Mucosa of rectum (tissue), 2 donors: ENCODE measurements around the gene S1PR5.
"Not testable (repeated sequence)": the region's sequence is repeated elsewhere in the genome, so short reads cannot be mapped to it uniquely, and the experiment has no call there.

Source experiments
- H3K27ac ChIP-seq, 2 donors: one replicate each; pipeline ENCODE4 v1.7.0; 2013; ENCODE audit warnings: inconsistent platforms in 2 of 2, low read depth in 2 of 2, low read length in 2 of 2
- H3K27me3 ChIP-seq, 2 donors: one replicate each; pipeline ENCODE4 v1.7.0; 2013; ENCODE audit warnings: low read length in 2 of 2; ENCODE audit not compliant: control insufficient read depth in 2 of 2, insufficient read depth in 2 of 2
- H3K36me3 ChIP-seq, 2 donors: one replicate each; pipeline ENCODE4 v1.7.0; 2013; ENCODE audit warnings: low read length in 2 of 2; ENCODE audit not compliant: control insufficient read depth in 2 of 2, insufficient read depth in 2 of 2
- H3K4me1 ChIP-seq, 2 donors: one replicate each; pipeline ENCODE4 v1.7.0; 2013; ENCODE audit warnings: low read length in 2 of 2, mild to moderate bottlenecking in 1 of 2; ENCODE audit not compliant: control insufficient read depth in 2 of 2, insufficient read depth in 2 of 2
- H3K4me3 ChIP-seq, 2 donors: one replicate each; pipeline ENCODE4 v1.7.0; 2013; ENCODE audit warnings: low read length in 2 of 2
- H3K9ac ChIP-seq, 2 donors: one replicate each; pipeline ENCODE4 v1.7.0; 2013; ENCODE audit warnings: low read length in 2 of 2, low read depth in 1 of 2, mild to moderate bottlenecking in 1 of 2
- H3K9me3 ChIP-seq, 2 donors: one replicate each; pipeline ENCODE4 v1.7.0; 2013; ENCODE audit warnings: low read length in 2 of 2; ENCODE audit not compliant: control insufficient read depth in 2 of 2
- donor health status: healthy.
- donor health status: Normal muscosa, but diverticular disease.

The S1PR5 gene

GRCh38 chr19:10546817-10547216 is 29.6 kb upstream of the S1PR5 start:
- peaks cover 21 to 23% of the 10 kb centered on the region in 2 donors for H3K36me3 ChIP-seq

GRCh38 chr19:10544753-10545251 is 27.6 kb upstream of the S1PR5 start:
- peak overlapping the region; percentile 68 to 98 for H3K9ac ChIP-seq
- peaks cover 9 to 17% of the 10 kb centered on the region in 2 donors for H3K4me1 ChIP-seq
- H3K9me3 ChIP-seq: no peaks in the 10 kb centered on the region
- peaks cover 0 to 2% of the 10 kb centered on the region in 2 donors for H3K27me3 ChIP-seq
- peaks cover 17% of the 10 kb centered on the region in 2 donors for H3K36me3 ChIP-seq
- H3K4me3 ChIP-seq: peak overlapping the region; percentile 71 to 83
- peak overlapping the region; percentile 82 to 88 for H3K27ac ChIP-seq

More at GRCh38 chr19:10546817-10547216, 29.6 kb upstream of the S1PR5 start:
- H3K9ac ChIP-seq: no peak overlapping the region
- H3K4me1 ChIP-seq: peaks cover 13 to 24% of the 10 kb centered on the region in 2 donors
- no peak overlapping the region for H3K4me3 ChIP-seq
- H3K27ac ChIP-seq: no peak overlapping the region
- H3K27me3 ChIP-seq: no peaks in the 10 kb centered on the region
- H3K9me3 ChIP-seq: no peaks in the 10 kb centered on the region

GRCh38 chr19:10544242-10544752 is 27.1 kb upstream of the S1PR5 start:
- H3K27ac ChIP-seq: peak overlapping the region; percentile 82 to 88
- peaks cover 9 to 17% of the 10 kb centered on the region in 2 donors for H3K4me1 ChIP-seq
- H3K36me3 ChIP-seq: peaks cover 17% of the 10 kb centered on the region in 2 donors

GRCh38 chr19:10543420-10544241 is 26.4 kb upstream of the S1PR5 start, which contains the start of gene ATG4D:
Gene ATG4D, plus strand, starts transcription at chr19:10543904. Its CDS starts 187 bp downstream, at chr19:10544091.
- H3K36me3 ChIP-seq: peaks cover 10 to 15% of the 10 kb centered on the region in 2 donors
- H3K27ac ChIP-seq: peak within 1 kb of the TSS; percentile 82 to 88
- peak within 1 kb of the TSS; percentile 71 to 83 for H3K4me3 ChIP-seq
- no peaks in the 10 kb centered on the region for H3K9me3 ChIP-seq
- peaks cover 9 to 17% of the 10 kb centered on the region in 2 donors for H3K4me1 ChIP-seq
- H3K9ac ChIP-seq: peak within 1 kb of the TSS; percentile 68 to 98
- H3K27me3 ChIP-seq: peaks cover 0 to 2% of the 10 kb centered on the region in 2 donors

More at GRCh38 chr19:10544242-10544752, 27.1 kb upstream of the S1PR5 start:
- H3K27me3 ChIP-seq: peaks cover 0 to 2% of the 10 kb centered on the region in 2 donors
- peak overlapping the region; percentile 71 to 83 for H3K4me3 ChIP-seq
- no peaks in the 10 kb centered on the region for H3K9me3 ChIP-seq
- H3K9ac ChIP-seq: peak overlapping the region; percentile 68 to 98

- Histone ChIP-seq H3K4me1 (peaks cover 9 to 17% of the 10 kb centered on the region in 2 donors), H3K4me3 (peak overlapping the region; percentile 32 to 83), H3K9me3 (no peaks in the 10 kb centered on the region), H3K9ac (no peak overlapping the region), H3K27me3 (peaks cover 2% of the 10 kb centered on the region in 2 donors), H3K27ac (peak overlapping the region in 1 of 2 donors; percentile 82), H3K36me3 (peaks cover 5 to 10% of the 10 kb centered on the region in 2 donors)
These were observed 25.8 kb upstream of the S1PR5 start for GRCh38 chr19:10543059-10543419.

GRCh38 chr19:10539016-10539415 is 21.8 kb upstream of the S1PR5 start:
- not testable (repeated sequence) for H3K4me3 ChIP-seq, H3K4me1 ChIP-seq, H3K36me3 ChIP-seq, H3K27me3 ChIP-seq, H3K9ac ChIP-seq, H3K9me3 ChIP-seq, H3K27ac ChIP-seq

- H3K4me3 ChIP-seq: no peak overlapping the region
- no peak overlapping the region for H3K9ac ChIP-seq
- H3K27ac ChIP-seq: no peak overlapping the region
- H3K4me1 ChIP-seq: peaks cover 0 to 4% of the 10 kb centered on the region in 2 donors
- H3K9me3 ChIP-seq: no peaks in the 10 kb centered on the region
- peaks cover 3 to 5% of the 10 kb centered on the region in 2 donors for H3K27me3 ChIP-seq
- no peaks in the 10 kb centered on the region for H3K36me3 ChIP-seq
These were observed 21.1 kb upstream of the S1PR5 start for GRCh38 chr19:10538204-10538983.

- Histone ChIP-seq H3K4me1 (no peaks in the 10 kb centered on the region), H3K36me3 (no peaks in the 10 kb centered on the region), H3K9ac (no peak overlapping the region), H3K27ac (no peak overlapping the region), H3K9me3 (no peaks in the 10 kb centered on the region), H3K4me3 (no peak overlapping the region), H3K27me3 (peaks cover 3 to 5% of the 10 kb centered on the region in 2 donors)
These were observed 20.4 kb upstream of the S1PR5 start for GRCh38 chr19:10537668-10538067.

GRCh38 chr19:10535613-10536012 is 18.4 kb upstream of the S1PR5 start:
- Histone ChIP-seq H3K27me3 (peaks cover 3 to 5% of the 10 kb centered on the region in 2 donors), H3K27ac (no peak overlapping the region), H3K9ac (no peak overlapping the region)

More at GRCh38 chr19:10535613-10536012, 18.4 kb upstream of the S1PR5 start:
- Histone ChIP-seq H3K9me3 (no peaks in the 10 kb centered on the region), H3K36me3 (no peaks in the 10 kb centered on the region), H3K4me3 (no peak overlapping the region), H3K4me1 (no peaks in the 10 kb centered on the region)
